Esophagus squamous epithelium (tissue), 4 donors: Measurements from ENCODE around the gene CHKB.

Source experiments
- CTCF ChIP-seq, 6 experiments: fragments of 450-650 bp in 4 of 6; fragments of 200-600 bp in 2 of 6; sonication (generic) in 2 of 6; IDR thresholded peaks; one replicate each; pipeline ENCODE4 v1.5.1; 2016 to 2019; ENCODE audit warnings: antibody characterized with exemption in 6 of 6, mild to moderate bottlenecking in 4 of 6, moderate library complexity in 4 of 6
- POLR2A ChIP-seq, 4 donors: fragments of 450-650 bp; IDR thresholded peaks; one replicate each; pipeline ENCODE4 v1.6.1; 2017; ENCODE audit warnings: antibody characterized with exemption in 4 of 4, mild to moderate bottlenecking in 4 of 4, moderate library complexity in 3 of 4

GRCh38 chr22:50576806-50577696 is 5.6 kb downstream of the CHKB start:
- TF ChIP-seq POLR2A (IDR thresholded peaks at IDR 0.05) (no peak), CTCF (IDR thresholded peaks at IDR 0.05) (no peak)
